Lung (tissue), 12 donors: ENCODE data around the gene LSM2. TPM values are rescaled to one million over a fixed set of nuclear protein-coding genes. Genes with fewer than 3 reads are reported as not detected.
"Not testable (repeated sequence)": the region's sequence is repeated elsewhere in the genome, so short reads cannot be mapped to it uniquely, and the experiment has no call there.

ENCODE experiments used
- ATAC-seq: fragments of 200-7000 bp; cut with Tn5 transposase; one replicate; pipeline ENCODE4 v1.9.1; 2020; ENCODE audit warnings: moderate number of reproducible peaks; ENCODE audit not compliant: insufficient read depth, low FRiP score
- DNase-seq, 3 donors: peaks; one replicate each; pipeline ENCODE4 v3.0.0-alpha.2; 2013 to 2017
- H3K27ac ChIP-seq, 2 donors: one replicate each; pipeline ENCODE4 v1.5.1; 2013; ENCODE audit warnings: mild to moderate bottlenecking in 2 of 2, moderate library complexity in 2 of 2, control low read depth in 1 of 2, inconsistent platforms in 1 of 2, low read depth in 1 of 2, low read length in 1 of 2
- H3K27me3 ChIP-seq, 3 donors: one replicate each; pipeline ENCODE4 v1.5.1; 2013; ENCODE audit warnings: low read length in 2 of 3; ENCODE audit not compliant: control insufficient read depth in 3 of 3, insufficient read depth in 3 of 3
- H3K36me3 ChIP-seq, 4 donors: one replicate each; pipeline ENCODE4 v1.5.1; 2013; ENCODE audit warnings: low read length in 4 of 4, mild to moderate bottlenecking in 1 of 4, moderate library complexity in 1 of 4; ENCODE audit not compliant: control insufficient read depth in 4 of 4, insufficient read depth in 4 of 4
- H3K4me1 ChIP-seq, 5 donors: one replicate each; pipeline ENCODE4 v1.5.1; 2013; ENCODE audit warnings: low read length in 5 of 5, mild to moderate bottlenecking in 2 of 5, moderate library complexity in 1 of 5; ENCODE audit not compliant: control insufficient read depth in 5 of 5, insufficient read depth in 5 of 5
- H3K4me3 ChIP-seq: one replicate; pipeline ENCODE4 v1.5.1; 2013; ENCODE audit warnings: mild to moderate bottlenecking, control low read depth, moderate library complexity
- H3K9ac ChIP-seq, 2 donors: one replicate each; pipeline ENCODE4 v1.5.1; 2013; ENCODE audit warnings: low read length in 2 of 2, control low read depth in 1 of 2; ENCODE audit not compliant: insufficient read depth in 1 of 2
- H3K9me3 ChIP-seq, 4 donors: one replicate each; pipeline ENCODE4 v1.5.1; 2013; ENCODE audit warnings: low read length in 3 of 4, mild to moderate bottlenecking in 1 of 4, moderate library complexity in 1 of 4; ENCODE audit not compliant: control insufficient read depth in 4 of 4, insufficient read depth in 3 of 4
- CTCF ChIP-seq: IDR thresholded peaks from 2 replicates; pipeline ENCODE4 v1.5.1; 2012; ENCODE audit warnings: mild to moderate bottlenecking; ENCODE audit errors: control extremely low read depth, extremely low read depth
- WGBS, 2 donors: extraction: QIAGEN DNeasy Blood & Tissue Kit; methylation state at CpG; one replicate each; pipeline ENCODE4 v1.1.7; 2013; 5-methylcytosine and 5-hydroxymethylcytosine counted together
- polyA plus RNA-seq, 2 donors: library from polyadenylated mRNA; stranded (reverse); fragments of 200-250 nt; gene quantifications; one replicate each; pipeline ENCODE4 v1.2.1, GENCODE V29; 2013
- total RNA-seq, 2 donors: library from RNA; depleted of rRNA in 1 of 2; stranded (reverse); fragments of >200 nt in 1 of 2; gene quantifications; one replicate each; pipeline ENCODE4 v1.2.1, GENCODE V29; 2014 to 2021
- donor health status: control.
- donor health status: control.
- donor health status: Bipolar disorder and iron deficiency.
- donor health status: healthy.
- donor health status: DM: yes; HTN: yes; CAD: no.

LSM2 gene
- total and polyA plus RNA-seq, 4 donors, result 22.0 to 66.7 (median 45.7) TPM

GRCh38 chr6:31842053-31842452 is 35.3 kb upstream of the LSM2 start:
- no peak for ATAC-seq
- Histone ChIP-seq H3K4me1 (peaks cover under 1 to 11% (median 7%) of the 10 kb centered on the region in 5 donors), H3K27ac (no peak overlapping the region), H3K4me3 (no peak overlapping the region), H3K9ac (no peak overlapping the region), H3K9me3 (no peaks in the 10 kb centered on the region), H3K27me3 (no peaks in the 10 kb centered on the region), H3K36me3 (peaks cover 16 to 30% (median 27%) of the 10 kb centered on the region in 4 donors)
- TF ChIP-seq CTCF, result no peak
- 94 to 95% methylated on average over 9 of the region's 9 CpGs for WGBS, 2 donors
- no peak for DNase-seq

GRCh38 chr6:31839779-31840126 is 33.0 kb upstream of the LSM2 start:
- ATAC-seq, H3K9me3 ChIP-seq, H3K27me3 ChIP-seq, DNase-seq, H3K27ac ChIP-seq, H3K4me3 ChIP-seq, H3K9ac ChIP-seq: not testable (repeated sequence)
- Histone ChIP-seq H3K4me1 (peaks cover 7 to 24% (median 11%) of the 10 kb centered on the region in 5 donors), H3K36me3 (peaks cover 16 to 38% (median 32%) of the 10 kb centered on the region in 4 donors)
- 91 to 96% methylated on average over 8 of the region's 8 CpGs for WGBS, 2 donors

GRCh38 chr6:31838968-31839367 is 32.2 kb upstream of the LSM2 start:
- DNase-seq (no peak), ATAC-seq (no peak)
- Histone ChIP-seq H3K36me3 (peaks cover 16 to 39% (median 32%) of the 10 kb centered on the region in 4 donors), H3K9ac (no peak overlapping the region), H3K4me1 (peaks cover 7 to 24% (median 11%) of the 10 kb centered on the region in 5 donors), H3K4me3 (no peak overlapping the region), H3K9me3 (no peaks in the 10 kb centered on the region), H3K27ac (no peak overlapping the region), H3K27me3 (no peaks in the 10 kb centered on the region)
- 87 to 96% methylated on average over 3 of the region's 3 CpGs for WGBS, 2 donors
- no peak for TF ChIP-seq CTCF

GRCh38 chr6:31838114-31838553 is 31.4 kb upstream of the LSM2 start:
- not testable (repeated sequence) for H3K27me3 ChIP-seq, H3K4me3 ChIP-seq, H3K9me3 ChIP-seq, DNase-seq, ATAC-seq, H3K9ac ChIP-seq, H3K27ac ChIP-seq
- Histone ChIP-seq H3K4me1 (peaks cover 7 to 24% (median 11%) of the 10 kb centered on the region in 5 donors), H3K36me3 (peaks cover 16 to 39% (median 32%) of the 10 kb centered on the region in 4 donors)
- 83 to 87% methylated on average over 9 of the region's 9 CpGs for WGBS, 2 donors
